ES-I3 (cell line): ENCODE results near the gene KRT9.

Experiments used
- H3K36me3 ChIP-seq: 2 replicates; pipeline ENCODE4 v1.6.1; 2013; ENCODE audit warnings: mild to moderate bottlenecking, low read length, control low read depth, moderate library complexity; ENCODE audit not compliant: insufficient read depth
- H3K4me1 ChIP-seq: 2 replicates; pipeline ENCODE4 v1.6.1; 2013; ENCODE audit warnings: mild to moderate bottlenecking, control low read depth, low read length; ENCODE audit not compliant: insufficient read depth
- H3K9ac ChIP-seq: 2 replicates; pipeline ENCODE4 v1.6.1; 2013; ENCODE audit warnings: low read depth, mild to moderate bottlenecking, low read length, moderate library complexity
- H3K9me3 ChIP-seq: 2 replicates; pipeline ENCODE4 v1.6.1; 2013; ENCODE audit warnings: mild to moderate bottlenecking, low read length, moderate library complexity; ENCODE audit not compliant: control insufficient read depth, insufficient read depth

KRT9 gene

DNA sequence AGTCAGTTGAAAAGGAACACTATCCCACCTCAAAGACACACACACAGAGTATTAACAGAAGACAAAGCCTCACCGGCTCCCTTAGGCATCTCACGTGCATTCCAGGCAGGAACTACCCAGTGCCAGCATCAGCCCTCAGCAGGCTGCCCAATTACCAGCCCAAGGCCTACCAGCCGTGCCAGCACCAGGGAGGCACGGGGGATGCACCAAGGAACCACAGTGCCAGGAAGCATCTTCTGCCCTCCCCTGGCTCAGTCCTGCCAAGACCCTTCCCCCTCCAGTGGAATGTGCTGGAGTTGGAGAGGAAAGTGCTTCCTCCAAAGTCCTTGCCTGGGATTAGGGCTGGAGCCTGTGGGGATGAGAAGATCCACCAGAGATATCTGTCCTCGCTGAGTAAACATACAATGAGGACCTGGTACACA is 32.8 kb downstream of the KRT9 start:
- Histone ChIP-seq H3K36me3 (no peaks in the 10 kb centered on the region), H3K9me3 (no peaks in the 10 kb centered on the region), H3K9ac (no peak overlapping the region), H3K4me1 (peaks cover 29% of the 10 kb centered on the region; the same call in 1 of the 2 replicates)

DNA sequence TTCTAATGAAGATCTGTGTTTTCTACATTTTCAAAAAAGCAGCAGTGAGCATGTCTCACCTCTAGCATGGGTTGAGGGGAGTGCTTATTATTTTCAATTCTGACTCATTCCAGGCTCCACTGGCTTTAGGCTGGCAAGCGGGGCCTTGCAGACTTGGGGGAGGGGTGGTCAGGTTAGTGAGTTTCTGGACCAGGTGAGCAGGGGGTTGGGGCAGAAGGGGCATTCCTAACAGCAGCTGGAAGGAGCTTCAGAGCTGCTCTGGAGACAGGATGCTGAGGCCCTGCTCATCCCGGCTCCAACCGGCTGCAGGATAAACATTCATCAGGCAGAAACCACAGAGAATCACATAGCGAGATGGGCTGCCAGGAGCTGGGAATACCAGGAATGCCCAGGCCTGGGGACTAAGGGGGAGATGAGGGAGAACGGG is 33.3 kb downstream of the KRT9 start:
- no peak overlapping the region for H3K9ac ChIP-seq
- H3K36me3 ChIP-seq, result no peaks in the 10 kb centered on the region
- peaks cover 29% of the 10 kb centered on the region; the same call in 1 of the 2 replicates for H3K4me1 ChIP-seq
- H3K9me3 ChIP-seq, result no peaks in the 10 kb centered on the region

DNA sequence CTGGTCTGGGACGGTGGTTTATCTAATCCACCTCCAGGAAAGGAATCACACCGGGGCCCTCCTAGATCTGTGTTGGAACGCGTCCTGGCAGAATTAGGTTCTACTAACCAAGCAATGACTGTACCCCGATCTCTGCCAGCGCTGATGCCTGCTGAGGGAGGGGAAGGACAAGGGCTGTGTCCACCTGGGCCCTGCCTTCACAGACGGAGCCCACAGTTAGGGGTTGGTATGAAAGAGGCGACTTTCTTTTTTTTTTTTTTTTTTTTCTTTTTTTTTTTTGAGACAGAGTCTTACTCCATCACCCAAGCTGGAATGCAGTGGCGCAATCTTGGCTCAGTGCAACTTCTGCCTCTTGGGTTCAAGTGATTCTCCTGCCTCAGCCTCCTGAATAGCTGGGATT is 33.9 kb downstream of the KRT9 start:
- Histone ChIP-seq H3K4me1 (peaks cover 29% of the 10 kb centered on the region; the same call in 1 of the 2 replicates), H3K36me3 (no peaks in the 10 kb centered on the region)

DNA sequence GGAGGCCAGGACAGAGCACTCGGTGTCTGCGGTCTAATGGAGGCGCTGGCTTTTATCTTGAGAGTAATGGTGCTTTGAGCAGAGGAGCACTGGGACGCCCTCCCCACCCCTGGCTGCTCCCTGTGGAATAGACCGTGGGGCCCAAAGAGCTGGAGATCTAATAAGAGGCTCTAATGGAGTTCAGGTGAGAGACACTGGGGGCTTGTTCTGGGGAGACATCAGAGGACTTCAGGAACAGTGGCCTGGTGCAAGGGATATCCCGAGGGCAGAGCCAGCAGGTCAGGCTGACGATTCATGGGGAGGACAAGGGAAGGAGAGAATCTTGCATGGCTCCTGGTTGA is 34.3 kb downstream of the KRT9 start:
- H3K4me1 ChIP-seq, result peaks cover 29% of the 10 kb centered on the region; the same call in 1 of the 2 replicates

More for the DNA sequence above, 33.9 kb downstream of the KRT9 start:
- H3K9ac ChIP-seq, result no peak overlapping the region
- no peaks in the 10 kb centered on the region for H3K9me3 ChIP-seq

DNA sequence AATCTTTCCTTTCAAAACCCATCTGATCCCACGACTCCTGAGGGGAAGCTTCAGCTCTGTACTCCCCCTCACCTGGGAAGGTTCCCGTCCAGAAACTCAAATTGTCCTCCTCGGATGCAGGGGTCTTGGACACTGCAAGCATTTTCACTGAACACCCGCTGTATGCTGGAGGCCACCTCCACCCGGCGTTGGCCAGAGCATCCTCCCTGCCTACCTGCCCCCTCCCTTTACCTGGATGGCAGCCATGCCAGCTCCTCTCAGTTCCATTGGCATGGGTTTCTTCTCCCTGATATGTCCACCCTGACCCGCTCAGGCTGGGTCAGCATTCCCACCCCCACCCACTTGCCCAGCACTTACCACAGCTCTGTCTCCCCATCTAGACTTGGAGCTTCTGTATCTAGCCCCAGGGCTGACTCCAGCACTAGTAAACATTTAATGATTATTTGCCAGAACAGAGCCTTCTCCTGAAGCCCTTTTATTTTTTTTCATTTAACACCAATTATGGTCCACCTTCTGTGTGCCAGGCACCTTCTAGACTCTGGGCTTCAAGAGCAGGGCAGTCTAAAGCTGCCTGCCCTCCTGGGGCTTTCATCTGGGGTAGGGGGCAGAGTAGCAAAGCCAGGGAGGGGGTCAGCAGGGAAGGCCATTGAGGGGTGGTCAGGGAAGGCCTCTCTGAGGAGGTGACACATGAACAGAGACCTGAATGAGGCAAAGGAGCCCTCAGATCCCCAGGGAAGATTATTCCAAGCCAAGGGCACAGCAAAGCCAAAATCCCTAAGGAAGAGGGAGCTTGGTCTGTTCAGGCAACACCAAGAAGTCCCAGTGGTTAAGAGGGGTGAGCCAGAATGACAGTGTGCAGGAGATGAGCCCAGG is 34.9 kb downstream of the KRT9 start:
- H3K9ac ChIP-seq, result no peak overlapping the region
- H3K4me1 ChIP-seq, result peaks cover 29% of the 10 kb centered on the region; the same call in 1 of the 2 replicates
- H3K36me3 ChIP-seq, result no peaks in the 10 kb centered on the region
- H3K9me3 ChIP-seq, result no peaks in the 10 kb centered on the region

More for the DNA sequence above, 34.3 kb downstream of the KRT9 start:
- Histone ChIP-seq H3K36me3 (no peaks in the 10 kb centered on the region), H3K9me3 (no peaks in the 10 kb centered on the region), H3K9ac (no peak overlapping the region)

DNA sequence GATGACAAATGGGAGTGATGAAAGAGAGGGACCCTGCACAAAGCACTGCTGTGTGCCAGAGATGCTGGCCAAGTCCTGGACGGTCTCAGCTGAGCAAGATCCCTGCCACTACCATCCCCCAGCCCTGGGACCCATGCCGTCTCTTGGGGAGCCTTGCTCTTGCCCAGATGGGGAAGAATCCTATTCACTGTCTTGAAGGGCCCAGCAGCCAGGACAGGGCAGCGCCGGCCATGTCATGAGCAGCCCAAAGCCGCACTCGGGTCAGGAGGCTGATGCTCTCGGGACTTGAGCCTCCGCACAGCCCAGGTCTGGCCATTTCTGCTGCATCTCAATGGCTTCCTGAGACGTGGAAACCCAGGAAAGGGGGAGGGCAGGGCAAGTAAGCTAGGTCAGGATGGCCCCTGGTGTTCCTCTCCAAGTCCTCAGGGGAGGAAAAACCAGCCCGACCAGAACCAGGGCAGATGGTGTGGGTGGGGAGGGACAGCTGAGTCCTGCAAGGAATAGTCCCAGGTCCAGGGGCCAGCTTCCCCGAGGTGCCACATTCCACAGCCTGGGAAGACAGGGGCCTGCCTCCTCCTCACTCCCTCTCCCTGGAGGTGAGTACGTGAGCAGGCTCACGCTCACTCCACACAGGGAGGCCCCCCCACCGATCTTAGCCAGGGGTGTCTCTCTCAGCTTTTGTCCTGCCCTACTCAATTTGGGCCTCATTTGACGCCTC is 35.9 kb downstream of the KRT9 start:
- H3K9me3 ChIP-seq, result no peaks in the 10 kb centered on the region
- H3K36me3 ChIP-seq, result no peaks in the 10 kb centered on the region
- H3K9ac ChIP-seq, result no peak overlapping the region
- peaks cover 29% of the 10 kb centered on the region; the same call in 1 of the 2 replicates for H3K4me1 ChIP-seq

DNA sequence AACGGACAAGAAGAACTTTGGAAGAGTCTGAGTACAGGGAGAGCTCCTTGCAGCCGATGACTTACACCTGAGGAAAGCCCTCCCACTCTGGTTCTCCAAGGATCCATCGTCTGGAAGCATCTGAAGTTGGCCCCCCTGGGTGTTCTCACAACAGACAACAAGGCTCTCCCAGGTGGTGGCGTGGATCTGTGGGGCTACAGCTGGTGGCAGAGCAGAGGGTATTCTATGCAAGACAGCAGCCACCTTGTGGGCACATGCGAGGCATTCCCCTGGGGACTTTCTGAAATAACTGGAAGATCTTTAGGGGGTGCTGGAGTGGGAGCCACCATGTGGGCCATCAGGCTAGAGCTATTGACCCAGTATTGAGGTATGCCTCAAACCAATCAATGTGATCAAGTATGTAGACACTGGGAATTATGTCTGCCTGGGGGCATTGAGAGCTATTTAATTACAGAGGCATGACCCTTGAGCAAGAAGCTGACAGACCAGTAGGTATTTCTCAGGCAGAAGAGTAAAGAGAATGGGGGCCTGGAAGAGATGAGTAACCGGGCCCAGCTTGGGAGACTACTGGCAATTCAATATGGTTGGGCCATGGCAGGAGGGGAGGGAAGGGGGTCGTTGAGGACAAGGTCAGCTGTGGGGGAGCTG is 36.8 kb downstream of the KRT9 start:
- H3K36me3 ChIP-seq, result no peaks in the 10 kb centered on the region
- H3K9ac ChIP-seq, result no peak overlapping the region
- H3K4me1 ChIP-seq, result peaks cover 26% of the 10 kb centered on the region; the same call in 1 of the 2 replicates
- H3K9me3 ChIP-seq, result no peaks in the 10 kb centered on the region

DNA sequence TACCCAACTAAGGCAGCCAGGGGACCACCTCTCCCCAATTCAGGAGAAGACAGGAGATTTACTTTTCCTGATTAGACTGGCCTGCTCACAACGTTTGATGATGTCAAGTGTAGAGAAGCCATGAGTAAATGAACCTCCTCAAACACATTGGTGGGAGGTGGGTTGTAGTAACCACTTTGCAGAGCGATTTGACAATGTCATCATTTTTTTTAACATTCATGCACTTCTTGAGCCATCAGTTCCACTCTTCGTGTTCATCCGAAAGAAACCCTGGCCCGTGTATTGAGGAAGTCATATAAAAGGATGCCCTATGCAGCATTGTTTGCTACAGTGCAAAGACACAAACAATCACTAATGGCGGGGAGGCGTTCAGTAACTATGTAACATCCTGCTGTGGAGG is 38.2 kb downstream of the KRT9 start:
- no peaks in the 10 kb centered on the region for H3K9me3 ChIP-seq
- no peaks in the 10 kb centered on the region for H3K36me3 ChIP-seq
- H3K4me1 ChIP-seq, result peaks cover 30% of the 10 kb centered on the region; the same call in 1 of the 2 replicates
- H3K9ac ChIP-seq, result no peak overlapping the region

DNA sequence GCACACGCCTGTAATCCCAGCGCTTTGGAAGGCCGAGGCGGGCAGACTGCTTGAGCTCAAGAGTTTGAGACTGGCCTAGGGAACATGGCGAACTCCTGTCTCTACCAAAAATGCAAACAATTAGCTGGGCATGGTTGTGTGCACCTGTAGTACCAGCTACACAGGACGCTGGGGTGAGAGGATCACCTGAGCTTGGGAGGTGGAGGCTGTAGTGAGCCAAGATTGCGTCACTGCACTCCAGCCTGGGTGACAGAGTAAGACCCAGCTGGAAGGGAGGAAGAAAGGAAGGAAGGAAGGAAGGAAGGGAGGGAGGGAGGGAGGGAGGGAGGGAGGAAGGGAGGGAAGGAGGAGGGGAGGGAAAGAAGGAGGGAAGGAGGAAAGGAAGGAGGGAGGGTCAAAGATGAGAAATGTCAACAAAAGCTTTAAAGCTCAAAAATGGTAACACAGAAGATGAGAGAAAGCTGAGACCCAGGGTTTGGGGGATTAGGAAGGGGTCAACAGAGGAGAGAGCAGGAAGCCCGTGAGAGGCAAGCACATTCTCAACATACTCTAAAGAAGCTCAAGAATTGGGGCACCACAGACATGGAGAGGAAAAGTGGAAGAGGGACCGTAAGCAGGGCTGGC is 38.8 kb downstream of the KRT9 start:
- Histone ChIP-seq H3K9ac (no peak overlapping the region), H3K36me3 (no peaks in the 10 kb centered on the region), H3K9me3 (no peaks in the 10 kb centered on the region), H3K4me1 (peaks cover 25% of the 10 kb centered on the region; the same call in 1 of the 2 replicates)

DNA sequence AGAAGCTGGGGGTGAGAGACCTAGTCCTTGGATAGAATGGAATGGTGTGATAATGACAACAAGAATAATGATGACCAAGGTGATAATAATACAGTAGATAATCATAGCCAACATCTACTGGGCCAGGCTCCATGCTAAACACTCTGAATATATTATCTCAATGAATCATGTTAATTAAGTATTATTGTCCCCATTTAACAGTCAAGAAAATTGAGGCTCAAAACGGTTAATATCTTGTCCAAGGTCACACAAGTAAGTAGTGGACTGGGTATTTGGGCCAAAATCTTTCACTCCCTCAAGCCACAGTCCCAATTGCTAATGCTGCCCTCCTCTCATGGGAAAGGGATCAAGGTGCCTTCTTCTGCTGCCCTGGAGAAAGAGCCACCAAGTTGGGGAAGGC is 39.9 kb downstream of the KRT9 start:
- H3K9ac ChIP-seq, result no peak overlapping the region
- peaks cover 25% of the 10 kb centered on the region; the same call in 1 of the 2 replicates for H3K4me1 ChIP-seq
- no peaks in the 10 kb centered on the region for H3K9me3 ChIP-seq
- H3K36me3 ChIP-seq, result no peaks in the 10 kb centered on the region

DNA sequence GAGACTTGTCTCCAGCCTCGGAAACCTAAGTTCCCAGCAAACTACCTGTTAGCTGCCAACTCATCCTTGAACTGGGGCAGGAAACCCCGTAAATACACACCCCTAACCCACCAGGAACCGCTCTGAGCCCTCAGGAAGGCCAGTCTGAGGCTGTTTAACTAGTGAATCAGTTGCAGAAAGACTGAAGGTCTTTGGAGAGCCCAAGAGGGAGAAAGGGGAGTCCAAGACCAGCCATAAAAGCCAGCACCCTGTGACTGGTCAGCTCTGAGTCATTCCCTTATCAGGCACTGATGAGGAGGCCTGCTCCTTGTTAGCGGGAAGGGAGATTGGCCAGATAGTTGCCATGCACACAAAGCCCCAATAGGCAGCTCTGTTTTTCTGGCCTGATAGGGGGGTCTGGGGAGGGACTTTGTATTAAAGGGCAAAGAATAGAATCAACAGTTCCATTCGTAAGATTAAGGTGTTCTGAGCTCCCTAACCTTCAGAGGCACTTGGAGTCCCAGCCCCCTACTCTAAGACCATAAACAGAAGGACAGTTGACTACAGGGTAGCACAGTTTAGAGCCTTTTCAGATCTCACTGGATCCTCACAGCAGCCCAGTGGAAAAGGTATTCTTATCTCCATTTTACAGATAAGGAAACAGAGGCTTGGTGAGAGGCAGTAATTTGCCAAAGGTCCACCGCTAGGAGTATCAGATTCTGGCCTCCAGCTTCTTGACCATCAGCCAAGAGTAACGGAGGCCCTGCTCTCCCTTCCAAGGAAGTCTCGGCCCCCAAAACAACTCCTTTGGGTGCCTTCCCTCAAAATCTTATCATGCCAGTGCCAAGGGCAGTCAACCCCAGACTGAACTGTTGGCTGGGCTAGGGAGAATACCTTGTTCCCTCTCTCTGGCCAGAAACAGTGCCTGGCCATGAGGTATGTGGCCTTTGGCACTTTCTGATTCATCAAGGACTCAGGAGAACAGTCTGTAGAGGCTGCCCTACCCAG is 41.5 kb downstream of the KRT9 start:
- Histone ChIP-seq H3K36me3 (no peaks in the 10 kb centered on the region; the same call in 1 of the 2 replicates), H3K9ac (no peak overlapping the region), H3K9me3 (no peaks in the 10 kb centered on the region), H3K4me1 (peaks cover 17% of the 10 kb centered on the region; the same call in 1 of the 2 replicates)

DNA sequence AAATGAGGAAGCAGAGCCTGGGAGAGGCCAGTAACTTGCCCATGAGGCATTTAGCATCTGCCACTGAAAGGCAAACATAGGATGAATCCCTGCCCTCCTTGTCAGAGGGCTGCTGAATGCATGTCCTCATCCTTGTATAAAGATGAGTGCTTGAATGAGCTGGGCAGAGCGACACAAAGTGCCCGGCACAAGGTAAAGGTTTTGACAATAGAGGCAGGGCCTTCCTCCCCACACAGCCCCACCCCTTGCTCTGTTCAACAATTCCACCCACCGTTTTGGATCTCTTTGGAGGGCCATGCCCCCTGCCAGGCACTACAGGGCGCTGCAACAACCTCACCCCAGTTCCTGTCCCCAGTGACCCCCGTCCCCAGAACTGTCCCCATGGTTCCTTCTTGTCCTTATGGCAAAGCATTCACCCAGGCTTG is 42.4 kb downstream of the KRT9 start:
- H3K4me1 ChIP-seq, result peaks cover 17% of the 10 kb centered on the region; the same call in 1 of the 2 replicates
- H3K36me3 ChIP-seq, result peaks cover 5% of the 10 kb centered on the region
- H3K9ac ChIP-seq, result peak overlapping the region; percentile 13; the same call in 1 of the 2 replicates
- no peaks in the 10 kb centered on the region for H3K9me3 ChIP-seq

DNA sequence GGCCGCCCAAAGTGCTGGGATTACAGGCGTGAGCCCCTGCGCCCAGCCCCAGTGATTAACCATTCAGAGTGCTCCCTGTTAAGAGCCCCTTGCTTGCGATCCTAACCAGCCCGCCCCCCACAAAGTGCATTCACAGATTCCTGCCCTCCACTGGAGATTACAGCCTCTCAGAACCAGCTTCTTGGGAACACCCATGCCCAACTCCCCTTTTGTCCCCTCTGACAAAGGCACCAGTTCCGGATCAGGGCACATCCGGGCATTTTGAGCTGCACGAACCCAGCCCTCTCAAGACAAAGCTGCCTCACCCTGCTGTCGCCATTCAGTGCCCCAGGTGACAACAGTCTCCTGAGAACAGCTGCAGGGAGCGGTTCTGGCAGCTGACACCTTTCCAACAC is 42.9 kb downstream of the KRT9 start:
- Histone ChIP-seq H3K9me3 (no peaks in the 10 kb centered on the region), H3K9ac (peak overlapping the region; percentile 13; the same call in 1 of the 2 replicates), H3K4me1 (peaks cover 17% of the 10 kb centered on the region; the same call in 1 of the 2 replicates), H3K36me3 (peaks cover 6% of the 10 kb centered on the region)
